K562 (cell line): ENCODE data around the gene PDE6H. TPM values are rescaled to one million over a fixed set of nuclear protein-coding genes. Genes with fewer than 3 reads are reported as not detected.

Experiments
- BRF1 ChIP-seq: IDR thresholded peaks from 3 replicates; pipeline ENCODE4 v1.6.1; 2011; ENCODE audit warnings: borderline replicate concordance, mild to moderate bottlenecking; ENCODE audit not compliant: insufficient read length; ENCODE audit errors: extremely low read depth
- CBX2 ChIP-seq: fragments of 200-600 bp; sonication (generic); IDR thresholded peaks from one replicate; pipeline ENCODE4 v1.6.1; 2012; ENCODE audit warnings: mild to moderate bottlenecking, low read length, inconsistent platforms; ENCODE audit not compliant: insufficient read depth, poor library complexity, severe bottlenecking
- CBX3 ChIP-seq, 2 experiments: IDR thresholded peaks; 1 replicate in 1 of 2; 2 replicates in 1 of 2; pipeline ENCODE4 v1.6.1; 2012; ENCODE audit warnings: inconsistent platforms in 2 of 2, low read length in 2 of 2, borderline replicate concordance in 1 of 2, control low read depth in 1 of 2
- MECOM ChIP-seq: fragments of 250-450 bp; sonication (Bioruptor Pico); IDR thresholded peaks from 2 replicates; pipeline ENCODE4 v1.8.0; 2022; ENCODE audit warnings: inconsistent platforms
- NFIC ChIP-seq: fragments of 450-650 bp; IDR thresholded peaks from 2 replicates; pipeline ENCODE4 v1.6.1; 2017; ENCODE audit warnings: mild to moderate bottlenecking, inconsistent platforms
- SETDB1 ChIP-seq: IDR thresholded peaks from one replicate; pipeline ENCODE4 v1.6.1; 2012; ENCODE audit warnings: low read length, control low read depth, inconsistent platforms
- SREBF1 ChIP-seq: fragments of 150-350 bp; IDR thresholded peaks from 2 replicates; pipeline ENCODE4 v1.6.1; 2014; ENCODE audit warnings: antibody characterized with exemption, low read depth, low read length, borderline replicate concordance
- TCF3 ChIP-seq: sonication (generic); formaldehyde crosslinking; IDR thresholded peaks from 2 replicates; pipeline ENCODE4 v1.4.0; 2020; ENCODE audit warnings: mild to moderate bottlenecking, missing genetic modification reagents
- ZKSCAN3 ChIP-seq: fragments of 250-450 bp; sonication (Bioruptor Pico); IDR thresholded peaks from 2 replicates; pipeline ENCODE4 v1.4.0; 2020
- ZNF134 ChIP-seq: fragments of 250-450 bp; sonication (Bioruptor Pico); conservative IDR thresholded peaks from 2 replicates; pipeline ENCODE4 v1.4.0; 2020
- polyA plus RNA-seq, 8 experiments: library from polyadenylated mRNA; depleted of rRNA in 4 of 8; stranded (reverse) in 5 of 8; unstranded in 3 of 8; fragments of >200 nt; fragmentation: Nextera tagmentation in 2 of 8; fragmentation: Illumina TruSeq in 1 of 8; extraction: Ambion mirVana in 2 of 8; extraction: Trizol in 1 of 8; gene quantifications; 2 replicates each; pipeline versions ENCODE4 v1.2.1 to v1.2.3, GENCODE V29; 2011 to 2014; ENCODE audit warnings: inconsistent platforms in 1 of 8, missing spikeins in 1 of 8
- total RNA-seq, 7 experiments: library from RNA; depleted of rRNA in 6 of 7; stranded (reverse); fragments of >200 nt in 6 of 7; fragmentation: Illumina TruSeq in 2 of 7; extraction: Trizol in 2 of 7; gene quantifications; 2 replicates each; pipeline versions ENCODE4 v1.2.1 to v1.2.3, GENCODE V29; 2011 to 2021; ENCODE audit warnings: low replicate concordance in 1 of 7
- TF ChIP-seq, protein P1 (sequence below): fragments of 250-450 bp; sonication (Bioruptor Pico); IDR thresholded peaks from 2 replicates; pipeline ENCODE4 v1.8.0; 2022; ENCODE audit warnings: moderate library complexity, mild to moderate bottlenecking, inconsistent platforms
- TF ChIP-seq, protein P2 (sequence below): fragments of 250-450 bp; sonication (Bioruptor Pico); IDR thresholded peaks from 2 replicates; pipeline ENCODE4 v1.8.0; 2022; ENCODE audit warnings: inconsistent platforms
- TF ChIP-seq, protein P3 (sequence below): fragments of 250-450 bp; sonication (Bioruptor Pico); IDR thresholded peaks from 2 replicates; pipeline ENCODE4 v1.5.0; 2022; ENCODE audit warnings: mild to moderate bottlenecking
- TF ChIP-seq, protein P4 (sequence below): fragments of 250-450 bp; sonication (Bioruptor Pico); IDR thresholded peaks from 2 replicates; pipeline ENCODE4 v1.9.0; 2021; ENCODE audit warnings: mild to moderate bottlenecking, inconsistent platforms

The PDE6H gene
- total and polyA plus RNA-seq, 9 of the 15 experiments (the other 6 are each of a cell fraction or from before 2014, with no cell fraction given) = 0.15 TPM; not detected in 8

DNA sequence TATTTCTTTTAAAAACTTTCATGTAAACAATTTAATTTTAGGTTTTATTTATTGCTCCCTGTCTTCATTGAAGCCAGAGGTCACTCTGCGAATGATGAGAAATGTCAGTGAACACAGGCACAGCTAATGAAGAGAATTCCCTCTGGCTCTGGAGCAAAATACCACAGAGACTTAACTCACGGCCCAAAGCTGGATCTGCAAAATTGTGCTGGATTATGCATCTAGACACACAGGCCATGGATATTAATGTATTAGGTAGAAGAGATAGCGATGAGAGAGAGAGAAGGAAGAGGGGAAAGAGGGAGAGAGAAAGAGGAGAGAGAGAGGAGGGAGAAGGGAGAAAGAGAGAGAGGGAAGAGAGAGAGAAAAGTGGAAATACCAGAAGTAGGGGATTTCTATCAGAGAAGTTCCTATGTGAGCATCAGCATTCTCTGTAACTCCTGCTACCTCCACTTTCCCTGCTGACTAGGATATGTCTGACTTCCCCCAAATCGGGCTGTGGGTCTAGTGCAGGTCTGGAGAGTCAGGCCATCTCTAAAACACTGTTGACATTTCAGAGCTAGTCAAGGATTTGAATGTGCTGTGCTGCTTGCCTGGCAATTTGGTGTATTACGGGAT, 15.2 kb upstream of the PDE6H start (continued):
- no peak for TF ChIP-seq CBX2
- TF ChIP-seq, protein P1, sequence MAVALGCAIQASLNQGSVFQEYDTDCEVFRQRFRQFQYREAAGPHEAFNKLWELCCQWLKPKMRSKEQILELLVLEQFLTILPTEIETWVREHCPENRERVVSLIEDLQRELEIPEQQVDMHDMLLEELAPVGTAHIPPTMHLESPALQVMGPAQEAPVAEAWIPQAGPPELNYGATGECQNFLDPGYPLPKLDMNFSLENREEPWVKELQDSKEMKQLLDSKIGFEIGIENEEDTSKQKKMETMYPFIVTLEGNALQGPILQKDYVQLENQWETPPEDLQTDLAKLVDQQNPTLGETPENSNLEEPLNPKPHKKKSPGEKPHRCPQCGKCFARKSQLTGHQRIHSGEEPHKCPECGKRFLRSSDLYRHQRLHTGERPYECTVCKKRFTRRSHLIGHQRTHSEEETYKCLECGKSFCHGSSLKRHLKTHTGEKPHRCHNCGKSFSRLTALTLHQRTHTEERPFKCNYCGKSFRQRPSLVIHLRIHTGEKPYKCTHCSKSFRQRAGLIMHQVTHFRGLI (CRISPR knock-in tag) = no peak
- TF ChIP-seq ZNF134 (CRISPR knock-in tag) = no peak
- no peak for TF ChIP-seq TCF3 (CRISPR knock-in tag)
- TF ChIP-seq, protein P2, sequence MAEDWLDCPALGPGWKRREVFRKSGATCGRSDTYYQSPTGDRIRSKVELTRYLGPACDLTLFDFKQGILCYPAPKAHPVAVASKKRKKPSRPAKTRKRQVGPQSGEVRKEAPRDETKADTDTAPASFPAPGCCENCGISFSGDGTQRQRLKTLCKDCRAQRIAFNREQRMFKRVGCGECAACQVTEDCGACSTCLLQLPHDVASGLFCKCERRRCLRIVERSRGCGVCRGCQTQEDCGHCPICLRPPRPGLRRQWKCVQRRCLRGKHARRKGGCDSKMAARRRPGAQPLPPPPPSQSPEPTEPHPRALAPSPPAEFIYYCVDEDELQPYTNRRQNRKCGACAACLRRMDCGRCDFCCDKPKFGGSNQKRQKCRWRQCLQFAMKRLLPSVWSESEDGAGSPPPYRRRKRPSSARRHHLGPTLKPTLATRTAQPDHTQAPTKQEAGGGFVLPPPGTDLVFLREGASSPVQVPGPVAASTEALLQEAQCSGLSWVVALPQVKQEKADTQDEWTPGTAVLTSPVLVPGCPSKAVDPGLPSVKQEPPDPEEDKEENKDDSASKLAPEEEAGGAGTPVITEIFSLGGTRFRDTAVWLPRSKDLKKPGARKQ (CRISPR knock-in tag) = no peak
- TF ChIP-seq NFIC = no peak
- TF ChIP-seq MECOM (CRISPR knock-in tag) = no peak
- TF ChIP-seq SREBF1 = no peak
- TF ChIP-seq CBX3 (IDR thresholded peaks at IDR 0.05; ENCODE audit: borderline replicate concordance in 1 of 2, low read length in 2 of 2) = no peak
- TF ChIP-seq, protein P3, sequence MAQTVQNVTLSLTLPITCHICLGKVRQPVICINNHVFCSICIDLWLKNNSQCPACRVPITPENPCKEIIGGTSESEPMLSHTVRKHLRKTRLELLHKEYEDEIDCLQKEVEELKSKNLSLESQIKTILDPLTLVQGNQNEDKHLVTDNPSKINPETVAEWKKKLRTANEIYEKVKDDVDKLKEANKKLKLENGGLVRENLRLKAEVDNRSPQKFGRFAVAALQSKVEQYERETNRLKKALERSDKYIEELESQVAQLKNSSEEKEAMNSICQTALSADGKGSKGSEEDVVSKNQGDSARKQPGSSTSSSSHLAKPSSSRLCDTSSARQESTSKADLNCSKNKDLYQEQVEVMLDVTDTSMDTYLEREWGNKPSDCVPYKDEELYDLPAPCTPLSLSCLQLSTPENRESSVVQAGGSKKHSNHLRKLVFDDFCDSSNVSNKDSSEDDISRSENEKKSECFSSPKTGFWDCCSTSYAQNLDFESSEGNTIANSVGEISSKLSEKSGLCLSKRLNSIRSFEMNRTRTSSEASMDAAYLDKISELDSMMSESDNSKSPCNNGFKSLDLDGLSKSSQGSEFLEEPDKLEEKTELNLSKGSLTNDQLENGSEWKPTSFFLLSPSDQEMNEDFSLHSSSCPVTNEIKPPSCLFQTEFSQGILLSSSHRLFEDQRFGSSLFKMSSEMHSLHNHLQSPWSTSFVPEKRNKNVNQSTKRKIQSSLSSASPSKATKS (CRISPR knock-in tag) = no peak
- TF ChIP-seq SETDB1 = no peak
- TF ChIP-seq, protein P4, sequence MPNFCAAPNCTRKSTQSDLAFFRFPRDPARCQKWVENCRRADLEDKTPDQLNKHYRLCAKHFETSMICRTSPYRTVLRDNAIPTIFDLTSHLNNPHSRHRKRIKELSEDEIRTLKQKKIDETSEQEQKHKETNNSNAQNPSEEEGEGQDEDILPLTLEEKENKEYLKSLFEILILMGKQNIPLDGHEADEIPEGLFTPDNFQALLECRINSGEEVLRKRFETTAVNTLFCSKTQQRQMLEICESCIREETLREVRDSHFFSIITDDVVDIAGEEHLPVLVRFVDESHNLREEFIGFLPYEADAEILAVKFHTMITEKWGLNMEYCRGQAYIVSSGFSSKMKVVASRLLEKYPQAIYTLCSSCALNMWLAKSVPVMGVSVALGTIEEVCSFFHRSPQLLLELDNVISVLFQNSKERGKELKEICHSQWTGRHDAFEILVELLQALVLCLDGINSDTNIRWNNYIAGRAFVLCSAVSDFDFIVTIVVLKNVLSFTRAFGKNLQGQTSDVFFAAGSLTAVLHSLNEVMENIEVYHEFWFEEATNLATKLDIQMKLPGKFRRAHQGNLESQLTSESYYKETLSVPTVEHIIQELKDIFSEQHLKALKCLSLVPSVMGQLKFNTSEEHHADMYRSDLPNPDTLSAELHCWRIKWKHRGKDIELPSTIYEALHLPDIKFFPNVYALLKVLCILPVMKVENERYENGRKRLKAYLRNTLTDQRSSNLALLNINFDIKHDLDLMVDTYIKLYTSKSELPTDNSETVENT = no peak
- no peak for TF ChIP-seq BRF1
- TF ChIP-seq ZKSCAN3 = no peak
